HepG2 (cell line): Measurements from ENCODE around the gene TBC1D22A. TPM values are rescaled to one million over a fixed set of nuclear protein-coding genes. Genes with fewer than 3 reads are reported as not detected.

Source experiments
- ASH2L ChIP-seq: fragments of 300-600, 200-600 bp; sonication (generic); IDR thresholded peaks from 2 replicates; pipeline ENCODE4 v1.7.0; 2017; ENCODE audit warnings: low read depth, mild to moderate bottlenecking, moderate library complexity, mixed read lengths, low read length; ENCODE audit not compliant: insufficient read length
- ATAD3A ChIP-seq: sonication (generic); formaldehyde crosslinking; IDR thresholded peaks from 2 replicates; pipeline ENCODE4 v1.4.0; 2020; ENCODE audit warnings: missing genetic modification reagents
- TBL1XR1 ChIP-seq: fragments of 150-350 bp; IDR thresholded peaks from 2 replicates; pipeline ENCODE4 v1.6.1; 2014; ENCODE audit warnings: borderline replicate concordance, low read length; ENCODE audit not compliant: partially characterized antibody
- ZNF331 ChIP-seq: sonication (generic); formaldehyde crosslinking; IDR thresholded peaks from 2 replicates; pipeline ENCODE4 v1.4.0; 2020; ENCODE audit warnings: missing genetic modification reagents
- ZNF674 ChIP-seq: sonication (generic); formaldehyde crosslinking; IDR thresholded peaks from 2 replicates; pipeline ENCODE4 v1.5.0; 2020; ENCODE audit warnings: low read depth, mild to moderate bottlenecking, missing genetic modification reagents
- polyA plus RNA-seq, 8 experiments: library from polyadenylated mRNA; depleted of rRNA in 3 of 8; stranded (reverse) in 7 of 8; unstranded in 1 of 8; fragments of >200 nt; fragmentation: Illumina TruSeq in 4 of 8; extraction: Trizol in 4 of 8; gene quantifications; 2 replicates each; pipeline versions ENCODE4 v1.2.1 to v1.2.3, GENCODE V29; 2011 to 2016; ENCODE audit warnings: low read depth in 4 of 8, missing spikeins in 1 of 8, mixed read lengths in 1 of 8; ENCODE audit not compliant: insufficient read depth in 1 of 8
- total RNA-seq, 5 experiments: library from RNA; depleted of rRNA; stranded (reverse); fragments of >200 nt; fragmentation: Illumina TruSeq; extraction: Trizol; gene quantifications; 2 replicates each; pipeline ENCODE4 v1.2.3, GENCODE V29; 2016; ENCODE audit warnings: low read depth in 1 of 5
- TF ChIP-seq, protein P1 (sequence below), 2 experiments: fragments of 450-650 bp in 1 of 2; sonication (generic) in 1 of 2; formaldehyde crosslinking in 1 of 2; IDR thresholded peaks; 2 replicates each; pipeline versions ENCODE4 v1.6.1 to v1.8.0; 2016 to 2022; ENCODE audit warnings: antibody characterized with exemption in 1 of 2, mild to moderate bottlenecking in 1 of 2, missing genetic modification reagents in 1 of 2
- TF ChIP-seq, protein P2 (sequence below): sonication (generic); formaldehyde crosslinking; IDR thresholded peaks from 2 replicates; pipeline ENCODE4 v1.8.0; 2023; ENCODE audit warnings: mild to moderate bottlenecking, missing genetic modification reagents
- TF ChIP-seq, protein P3 (sequence below): IDR thresholded peaks from 2 replicates; pipeline ENCODE4 v1.6.1; 2016

The TBC1D22A gene
- total and polyA plus RNA-seq, 2 of the 13 experiments (the other 11 are each of a cell fraction or from before 2014, with no cell fraction given): 17.3 to 18.0 TPM

DNA sequence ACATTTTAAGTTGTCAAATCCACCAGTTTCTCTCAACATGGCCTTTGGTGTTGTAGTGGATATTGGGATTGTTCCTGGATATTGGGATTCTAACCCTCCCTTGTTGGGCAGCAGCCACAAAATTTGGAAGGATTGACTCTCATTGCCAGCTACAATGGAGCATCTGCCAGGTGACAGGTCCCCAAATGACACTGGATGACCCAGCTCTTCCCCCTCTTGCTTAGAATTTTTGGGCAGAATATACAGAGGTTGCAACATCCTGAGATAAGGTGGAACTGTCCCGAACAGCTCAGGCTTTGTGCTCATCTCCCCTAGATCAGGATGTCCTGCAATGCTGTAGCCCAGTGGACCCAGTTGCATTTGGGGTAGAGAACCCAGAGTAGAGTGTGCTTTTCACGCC lies 5.3 kb upstream of the TBC1D22A start (continued):
- TF ChIP-seq, protein P1, sequence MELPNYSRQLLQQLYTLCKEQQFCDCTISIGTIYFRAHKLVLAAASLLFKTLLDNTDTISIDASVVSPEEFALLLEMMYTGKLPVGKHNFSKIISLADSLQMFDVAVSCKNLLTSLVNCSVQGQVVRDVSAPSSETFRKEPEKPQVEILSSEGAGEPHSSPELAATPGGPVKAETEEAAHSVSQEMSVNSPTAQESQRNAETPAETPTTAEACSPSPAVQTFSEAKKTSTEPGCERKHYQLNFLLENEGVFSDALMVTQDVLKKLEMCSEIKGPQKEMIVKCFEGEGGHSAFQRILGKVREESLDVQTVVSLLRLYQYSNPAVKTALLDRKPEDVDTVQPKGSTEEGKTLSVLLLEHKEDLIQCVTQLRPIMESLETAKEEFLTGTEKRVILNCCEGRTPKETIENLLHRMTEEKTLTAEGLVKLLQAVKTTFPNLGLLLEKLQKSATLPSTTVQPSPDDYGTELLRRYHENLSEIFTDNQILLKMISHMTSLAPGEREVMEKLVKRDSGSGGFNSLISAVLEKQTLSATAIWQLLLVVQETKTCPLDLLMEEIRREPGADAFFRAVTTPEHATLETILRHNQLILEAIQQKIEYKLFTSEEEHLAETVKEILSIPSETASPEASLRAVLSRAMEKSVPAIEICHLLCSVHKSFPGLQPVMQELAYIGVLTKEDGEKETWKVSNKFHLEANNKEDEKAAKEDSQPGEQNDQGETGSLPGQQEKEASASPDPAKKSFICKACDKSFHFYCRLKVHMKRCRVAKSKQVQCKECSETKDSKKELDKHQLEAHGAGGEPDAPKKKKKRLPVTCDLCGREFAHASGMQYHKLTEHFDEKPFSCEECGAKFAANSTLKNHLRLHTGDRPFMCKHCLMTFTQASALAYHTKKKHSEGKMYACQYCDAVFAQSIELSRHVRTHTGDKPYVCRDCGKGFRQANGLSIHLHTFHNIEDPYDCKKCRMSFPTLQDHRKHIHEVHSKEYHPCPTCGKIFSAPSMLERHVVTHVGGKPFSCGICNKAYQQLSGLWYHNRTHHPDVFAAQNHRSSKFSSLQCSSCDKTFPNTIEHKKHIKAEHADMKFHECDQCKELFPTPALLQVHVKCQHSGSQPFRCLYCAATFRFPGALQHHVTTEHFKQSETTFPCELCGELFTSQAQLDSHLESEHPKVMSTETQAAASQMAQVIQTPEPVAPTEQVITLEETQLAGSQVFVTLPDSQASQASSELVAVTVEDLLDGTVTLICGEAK (IDR thresholded peaks at IDR 0.05): no peak
- TF ChIP-seq, protein P1 (CRISPR knock-in tag; IDR thresholded peaks at IDR 0.05): no peak
- TF ChIP-seq TBL1XR1 (no peak), ZNF331 (CRISPR knock-in tag) (no peak), ATAD3A (CRISPR knock-in tag) (no peak), ZNF674 (CRISPR knock-in tag) (no peak), ASH2L (no peak)
- TF ChIP-seq, protein P2, sequence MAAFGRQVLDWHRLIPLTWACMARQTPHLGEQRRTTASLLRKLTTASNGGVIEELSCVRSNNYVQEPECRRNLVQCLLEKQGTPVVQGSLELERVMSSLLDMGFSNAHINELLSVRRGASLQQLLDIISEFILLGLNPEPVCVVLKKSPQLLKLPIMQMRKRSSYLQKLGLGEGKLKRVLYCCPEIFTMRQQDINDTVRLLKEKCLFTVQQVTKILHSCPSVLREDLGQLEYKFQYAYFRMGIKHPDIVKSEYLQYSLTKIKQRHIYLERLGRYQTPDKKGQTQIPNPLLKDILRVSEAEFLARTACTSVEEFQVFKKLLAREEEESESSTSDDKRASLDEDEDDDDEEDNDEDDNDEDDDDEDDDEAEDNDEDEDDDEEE (CRISPR knock-in tag): no peak
- TF ChIP-seq, protein P3, sequence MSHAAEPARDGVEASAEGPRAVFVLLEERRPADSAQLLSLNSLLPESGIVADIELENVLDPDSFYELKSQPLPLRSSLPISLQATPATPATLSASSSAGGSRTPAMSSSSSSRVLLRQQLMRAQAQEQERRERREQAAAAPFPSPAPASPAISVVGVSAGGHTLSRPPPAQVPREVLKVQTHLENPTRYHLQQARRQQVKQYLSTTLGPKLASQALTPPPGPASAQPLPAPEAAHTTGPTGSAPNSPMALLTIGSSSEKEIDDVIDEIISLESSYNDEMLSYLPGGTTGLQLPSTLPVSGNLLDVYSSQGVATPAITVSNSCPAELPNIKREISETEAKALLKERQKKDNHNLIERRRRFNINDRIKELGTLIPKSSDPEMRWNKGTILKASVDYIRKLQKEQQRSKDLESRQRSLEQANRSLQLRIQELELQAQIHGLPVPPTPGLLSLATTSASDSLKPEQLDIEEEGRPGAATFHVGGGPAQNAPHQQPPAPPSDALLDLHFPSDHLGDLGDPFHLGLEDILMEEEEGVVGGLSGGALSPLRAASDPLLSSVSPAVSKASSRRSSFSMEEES (CRISPR knock-in tag): no peak
